ENCODE data around the gene TENM4. TPM values are rescaled to one million over a fixed set of nuclear protein-coding genes. Genes with fewer than 3 reads are reported as not detected.

The TENM4 gene
- total and polyA plus RNA-seq, 2 of the 8 experiments (the other 6 are each of a cell fraction or from before 2014, with no cell fraction given), result 3.5 to 7.2 TPM

- no peak overlapping the region for H3K4me2 ChIP-seq (ENCODE audit: insufficient read depth in 1 of 2, low read depth in 2 of 2, low read length in 2 of 2)
- no peak overlapping the region for H2AK5ac ChIP-seq (ENCODE audit: low read depth, low read length)
- no peaks in the 10 kb centered on the region for H3K9me3 ChIP-seq (ENCODE audit: insufficient read depth in 2 of 2, low read depth in 1 of 2, low read length in 1 of 2)
- H4K8ac ChIP-seq (ENCODE audit: extremely low read depth, insufficient read depth, low read length), result no peak overlapping the region
- H3K23me2 ChIP-seq (ENCODE audit: low read depth, low read length), result no peaks in the 10 kb centered on the region
- H3K4me3 ChIP-seq (ENCODE audit: extremely low read depth in 1 of 4, insufficient read depth in 2 of 4, low read depth in 3 of 4, low read length in 4 of 4), result no peak overlapping the region
- ChIA-PET POLR2A (ENCODE audit: partially characterized antibody) (interaction anchor here (1.1 to 1.3 kb wide), 2 partner anchors 11 to 108 kb away, joined by 3 read pairs; no protein-coding TSS in a partner anchor), CTCF (ENCODE audit: partially characterized antibody) (interaction anchor here (0.9 to 5.2 kb wide), 12 partner anchors 7 to 183 kb away, joined by 3 to 22 read pairs (median 4); no protein-coding TSS in a partner anchor)
- H3K36me3 ChIP-seq (ENCODE audit: control insufficient read depth in 2 of 4, insufficient read depth in 4 of 4, low read length in 3 of 4), result no peaks in the 10 kb centered on the region
- DNase-seq (ENCODE audit: low read depth in 1 of 2, low spot score in 2 of 2) (no peak), FAIRE-seq (no peak)
- H3K18ac ChIP-seq (ENCODE audit: extremely low read depth, low read length), result no peak overlapping the region
- no peak overlapping the region for H2AFZ ChIP-seq (ENCODE audit: low read length)
- H4K5ac ChIP-seq (ENCODE audit: insufficient read length, low read depth, low read length), result no peak overlapping the region
- H4K20me1 ChIP-seq (replicated peaks in 1 of 2; ENCODE audit: control insufficient read depth in 1 of 2, insufficient read depth in 2 of 2, low read length in 2 of 2), result no peaks in the 10 kb centered on the region
- no peak overlapping the region for H2BK120ac ChIP-seq (replicated peaks; ENCODE audit: low read depth, low read length)
- H3K27ac ChIP-seq (ENCODE audit: low read depth, low read length), result no peak overlapping the region
- H3K4me1 ChIP-seq (replicated peaks in 1 of 4; ENCODE audit: control insufficient read depth in 3 of 4, insufficient read depth in 4 of 4, low read length in 3 of 4), result no peaks in the 10 kb centered on the region
- no peak overlapping the region for H2BK12ac ChIP-seq (ENCODE audit: low read depth, low read length)
- no peak overlapping the region for H3K4ac ChIP-seq (replicated peaks; ENCODE audit: insufficient read length, low read depth, low read length)
- no peak overlapping the region for H3K23ac ChIP-seq (ENCODE audit: insufficient read length)
- no peak overlapping the region for H4K91ac ChIP-seq (replicated peaks; ENCODE audit: insufficient read length, low read length)
- no peaks in the 10 kb centered on the region for H3K27me3 ChIP-seq (replicated peaks in 1 of 4; ENCODE audit: control insufficient read depth in 3 of 4, extremely low read depth in 1 of 4, insufficient read depth in 3 of 4, low read length in 3 of 4)
- H3K79me2 ChIP-seq (ENCODE audit: control insufficient read depth in 1 of 2, insufficient read depth in 2 of 2, low read length in 2 of 2), result no peaks in the 10 kb centered on the region
- no peak overlapping the region for H3K14ac ChIP-seq (ENCODE audit: insufficient read length)
- H3K56ac ChIP-seq (replicated peaks; ENCODE audit: insufficient read length, low read depth, low read length), result no peak overlapping the region
- H3K9ac ChIP-seq (replicated peaks in 1 of 4; ENCODE audit: extremely low read depth in 1 of 4, low read depth in 3 of 4, low read length in 3 of 4), result no peak overlapping the region
- no peaks in the 10 kb centered on the region for H3K79me1 ChIP-seq (ENCODE audit: low read depth, low read length)
- H2BK20ac ChIP-seq (ENCODE audit: low read length), result no peak overlapping the region
- no peak for TF ChIP-seq MAX (IDR thresholded peaks at IDR 0.05)
- TF ChIP-seq SIRT6 (IDR thresholded peaks at IDR 0.05; ENCODE audit: low read length), result no peak
- no peak for TF ChIP-seq TBP (IDR thresholded peaks at IDR 0.05; ENCODE audit: low read depth, low read length)
- no peak overlapping the region for H2BK15ac ChIP-seq (ENCODE audit: low read length)
- no peak overlapping the region for H2BK5ac ChIP-seq (ENCODE audit: low read depth, low read length)
Measured at GRCh38 chr11:78791964-78792363, 648.9 kb downstream of the TENM4 start.
